Ishikawa (cell line): ENCODE results near the gene CD300LG.

Experiments used
- CEBPB ChIP-seq: IDR thresholded peaks from 2 replicates; pipeline ENCODE4 v1.6.1; 2012
- CREB1 ChIP-seq: IDR thresholded peaks from 2 replicates; pipeline ENCODE4 v1.6.1; 2012; ENCODE audit warnings: low read depth
- EP300 ChIP-seq: IDR thresholded peaks from 2 replicates; pipeline ENCODE4 v1.6.1; 2012; ENCODE audit warnings: borderline replicate concordance
- FOXM1 ChIP-seq: IDR thresholded peaks from 2 replicates; pipeline ENCODE4 v1.6.1; 2012; ENCODE audit warnings: low read depth, borderline replicate concordance
- RAD21 ChIP-seq: IDR thresholded peaks from 2 replicates; pipeline ENCODE4 v1.6.1; 2012; ENCODE audit warnings: low read depth
- TEAD4 ChIP-seq: IDR thresholded peaks from 2 replicates; pipeline ENCODE4 v1.6.1; 2012
- YY1 ChIP-seq: IDR thresholded peaks from 2 replicates; pipeline ENCODE4 v1.6.1; 2012; ENCODE audit warnings: low read depth

DNA sequence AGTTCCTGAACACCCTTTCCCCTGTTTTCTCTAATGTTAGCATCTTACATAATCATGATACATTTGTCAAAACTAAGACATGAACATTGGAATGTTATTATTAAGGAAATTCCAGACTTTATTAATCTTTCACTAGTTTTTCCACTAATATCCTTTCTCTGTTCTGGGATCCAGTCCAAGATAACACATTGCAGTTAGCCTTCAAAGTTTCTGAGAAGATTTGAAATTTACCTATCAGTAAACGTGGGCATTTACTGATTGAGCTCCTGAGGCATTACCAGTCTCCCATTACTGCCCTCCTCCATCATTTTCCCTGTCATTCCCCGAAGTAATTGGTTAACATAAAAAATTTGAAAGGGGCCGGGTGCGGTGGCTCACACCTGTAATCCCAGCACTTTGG is 5.7 kb upstream of the CD300LG start:
- TF ChIP-seq YY1 (no peak), CEBPB (no peak), EP300 (no peak), CREB1 (no peak), TEAD4 (no peak), RAD21 (no peak), FOXM1 (no peak)
